Adrenal gland (tissue), 5 donors: ENCODE data around the gene RAB10.

Experiments
- CTCF ChIP-seq, 6 experiments: fragments of 450-650 bp in 4 of 6; fragments of 200-600 bp in 2 of 6; sonication (generic) in 1 of 6; IDR thresholded peaks; 1 replicate in 5 of 6; 2 replicates in 1 of 6; pipeline versions ENCODE4 v1.5.1 to v1.8.0; 2016 to 2021; ENCODE audit warnings: antibody characterized with exemption in 6 of 6, mild to moderate bottlenecking in 2 of 6, moderate library complexity in 1 of 6
- POLR2A ChIP-seq, 2 donors: fragments of 450-650 bp; IDR thresholded peaks; one replicate each; pipeline ENCODE4 v1.6.1; 2017; ENCODE audit warnings: antibody characterized with exemption in 2 of 2, mild to moderate bottlenecking in 2 of 2, moderate library complexity in 1 of 2
- donor health status: DM: no; HTN: no; CAD: no.

GRCh38 chr2:26075173-26075572 is 41.3 kb downstream of the RAB10 start:
- no peak for TF ChIP-seq CTCF (IDR thresholded peaks at IDR 0.05)
- TF ChIP-seq POLR2A (IDR thresholded peaks at IDR 0.05): no peak
